ENCODE measurements around the gene PYGB. TPM values are rescaled to one million over a fixed set of nuclear protein-coding genes. Genes with fewer than 3 reads are reported as not detected.
"Not testable (repeated sequence)": the region's sequence is repeated elsewhere in the genome, so short reads cannot be mapped to it uniquely, and the experiment has no call there.

Gene PYGB
- total RNA-seq, 1 donor from 2014 or later = 128 TPM

GRCh38 chr20:25309395-25310267, 61.7 kb downstream of the PYGB start:
- no peak for DNase-seq (ENCODE audit: extremely low read depth, low read depth, low spot score)

GRCh38 chr20:25310268-25310920, 62.5 kb downstream of the PYGB start:
- DNase-seq (ENCODE audit: extremely low read depth, low read depth, low spot score) = peak; percentile 47

GRCh38 chr20:25310921-25311728, 63.2 kb downstream of the PYGB start:
- DNase-seq (ENCODE audit: extremely low read depth, low read depth, low spot score) = no peak

- DNase-seq (ENCODE audit: extremely low read depth, low read depth, low spot score) = not testable (repeated sequence)
Measured at GRCh38 chr20:25312716-25313115, 64.8 kb downstream of the PYGB start.

- no peak for DNase-seq (ENCODE audit: extremely low read depth, low read depth, low spot score)
Measured at GRCh38 chr20:25313593-25313992, 65.7 kb downstream of the PYGB start.

GRCh38 chr20:25314497-25315417, 66.9 kb downstream of the PYGB start:
- DNase-seq (ENCODE audit: extremely low read depth, low read depth, low spot score) = no peak

- DNase-seq (ENCODE audit: extremely low read depth, low read depth, low spot score) = no peak
Measured at GRCh38 chr20:25315418-25316210, 67.7 kb downstream of the PYGB start.

- DNase-seq (ENCODE audit: extremely low read depth, low read depth, low spot score) = no peak
Measured at GRCh38 chr20:25316506-25317190, 68.8 kb downstream of the PYGB start.

- DNase-seq (ENCODE audit: extremely low read depth, low read depth, low spot score) = no peak
Measured at GRCh38 chr20:25317351-25318075, 69.6 kb downstream of the PYGB start.

- no peak for DNase-seq (ENCODE audit: extremely low read depth, low read depth, low spot score)
Measured at GRCh38 chr20:25318471-25319240, 70.8 kb downstream of the PYGB start.

GRCh38 chr20:25319241-25320034, 71.6 kb downstream of the PYGB start:
- no peak for DNase-seq (ENCODE audit: extremely low read depth, low read depth, low spot score)

- DNase-seq (ENCODE audit: extremely low read depth, low read depth, low spot score) = no peak
Measured at GRCh38 chr20:25320035-25320800, 72.3 kb downstream of the PYGB start.

GRCh38 chr20:25321262-25321831, 73.5 kb downstream of the PYGB start:
- no peak for DNase-seq (ENCODE audit: extremely low read depth, low read depth, low spot score)

- DNase-seq (ENCODE audit: extremely low read depth, low read depth, low spot score) = no peak
Measured at GRCh38 chr20:25321991-25322390, 74.1 kb downstream of the PYGB start.

GRCh38 chr20:25323496-25324246, 75.8 kb downstream of the PYGB start:
- no peak for DNase-seq (ENCODE audit: extremely low read depth, low read depth, low spot score)
